ENCODE results near the gene DHH.

DNA sequence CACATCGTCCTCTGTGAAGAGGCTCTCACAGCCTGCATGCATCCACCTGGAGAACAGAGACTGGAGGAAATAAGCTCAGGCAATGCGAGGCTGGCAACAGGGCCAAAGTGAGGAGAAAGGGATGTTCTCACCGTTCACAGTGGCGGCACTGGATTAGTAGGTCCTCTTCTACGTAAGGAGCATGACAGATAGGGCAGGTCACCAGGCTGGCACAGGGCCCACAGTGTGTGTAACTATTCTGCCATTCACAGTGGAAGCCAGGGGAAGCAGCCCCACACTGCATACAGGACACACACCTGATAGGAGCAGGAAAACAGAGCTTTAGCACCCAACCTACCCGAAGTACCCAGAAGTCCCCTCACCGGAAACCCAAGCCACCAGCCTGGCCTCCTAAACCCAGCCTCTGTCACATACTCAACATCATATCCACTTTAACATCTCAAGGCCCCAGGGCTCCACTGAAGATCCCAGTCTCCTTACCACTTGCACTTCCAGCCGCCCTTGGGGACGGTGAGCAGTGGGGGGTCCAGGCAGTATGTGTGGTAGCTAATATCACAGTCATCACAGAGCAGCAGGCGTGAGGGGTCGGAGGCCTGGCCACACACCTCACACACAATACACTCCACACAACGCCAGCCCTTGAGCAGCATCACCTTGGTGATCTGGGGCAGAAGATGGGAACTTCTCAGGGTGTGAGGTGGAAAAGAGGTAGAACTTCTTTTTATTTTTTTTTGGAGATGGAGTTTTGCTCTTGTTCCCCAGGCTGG lies 48.3 kb downstream of the DHH start:
- TF ChIP-seq, protein P1, sequence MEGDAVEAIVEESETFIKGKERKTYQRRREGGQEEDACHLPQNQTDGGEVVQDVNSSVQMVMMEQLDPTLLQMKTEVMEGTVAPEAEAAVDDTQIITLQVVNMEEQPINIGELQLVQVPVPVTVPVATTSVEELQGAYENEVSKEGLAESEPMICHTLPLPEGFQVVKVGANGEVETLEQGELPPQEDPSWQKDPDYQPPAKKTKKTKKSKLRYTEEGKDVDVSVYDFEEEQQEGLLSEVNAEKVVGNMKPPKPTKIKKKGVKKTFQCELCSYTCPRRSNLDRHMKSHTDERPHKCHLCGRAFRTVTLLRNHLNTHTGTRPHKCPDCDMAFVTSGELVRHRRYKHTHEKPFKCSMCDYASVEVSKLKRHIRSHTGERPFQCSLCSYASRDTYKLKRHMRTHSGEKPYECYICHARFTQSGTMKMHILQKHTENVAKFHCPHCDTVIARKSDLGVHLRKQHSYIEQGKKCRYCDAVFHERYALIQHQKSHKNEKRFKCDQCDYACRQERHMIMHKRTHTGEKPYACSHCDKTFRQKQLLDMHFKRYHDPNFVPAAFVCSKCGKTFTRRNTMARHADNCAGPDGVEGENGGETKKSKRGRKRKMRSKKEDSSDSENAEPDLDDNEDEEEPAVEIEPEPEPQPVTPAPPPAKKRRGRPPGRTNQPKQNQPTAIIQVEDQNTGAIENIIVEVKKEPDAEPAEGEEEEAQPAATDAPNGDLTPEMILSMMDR (tag by site-specific recombination; IDR thresholded peaks at IDR 0.05), result no peak
- TF ChIP-seq ZNF24 (tag by site-specific recombination; IDR thresholded peaks at IDR 0.05), result no peak
- no peak for TF ChIP-seq ZNF354C (tag by site-specific recombination; IDR thresholded peaks at IDR 0.05; ENCODE audit: borderline replicate concordance, low read depth)
- no peak for TF ChIP-seq PRDM1 (tag by site-specific recombination; IDR thresholded peaks at IDR 0.05)
- TF ChIP-seq, protein P2, sequence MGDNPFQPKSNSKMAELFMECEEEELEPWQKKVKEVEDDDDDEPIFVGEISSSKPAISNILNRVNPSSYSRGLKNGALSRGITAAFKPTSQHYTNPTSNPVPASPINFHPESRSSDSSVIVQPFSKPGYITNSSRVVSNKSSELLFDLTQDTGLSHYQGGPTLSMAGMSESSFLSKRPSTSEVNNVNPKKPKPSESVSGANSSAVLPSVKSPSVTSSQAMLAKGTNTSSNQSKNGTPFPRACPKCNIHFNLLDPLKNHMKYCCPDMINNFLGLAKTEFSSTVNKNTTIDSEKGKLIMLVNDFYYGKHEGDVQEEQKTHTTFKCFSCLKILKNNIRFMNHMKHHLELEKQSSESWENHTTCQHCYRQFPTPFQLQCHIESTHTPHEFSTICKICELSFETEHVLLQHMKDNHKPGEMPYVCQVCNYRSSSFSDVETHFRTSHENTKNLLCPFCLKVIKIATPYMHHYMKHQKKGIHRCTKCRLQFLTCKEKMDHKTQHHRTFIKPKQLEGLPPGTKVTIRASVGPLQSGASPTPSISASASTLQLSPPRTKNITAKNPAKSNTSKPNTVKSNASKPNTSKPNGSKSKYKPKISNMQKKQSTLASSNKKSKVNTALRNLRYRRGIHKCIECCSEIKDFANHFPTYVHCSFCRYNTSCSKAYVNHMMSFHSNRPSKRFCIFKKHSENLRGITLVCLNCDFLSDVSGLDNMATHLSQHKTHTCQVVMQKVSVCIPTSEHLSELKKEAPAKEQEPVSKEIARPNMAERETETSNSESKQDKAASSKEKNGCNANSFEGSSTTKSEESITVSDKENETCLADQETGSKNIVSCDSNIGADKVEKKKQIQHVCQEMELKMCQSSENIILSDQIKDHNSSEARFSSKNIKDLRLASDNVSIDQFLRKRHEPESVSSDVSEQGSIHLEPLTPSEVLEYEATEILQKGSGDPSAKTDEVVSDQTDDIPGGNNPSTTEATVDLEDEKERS (tag by site-specific recombination; IDR thresholded peaks at IDR 0.05), result no peak
- TF ChIP-seq ZNF292 (tag by site-specific recombination; IDR thresholded peaks at IDR 0.05; ENCODE audit: borderline replicate concordance, low read depth), result no peak
- TF ChIP-seq, protein P3, sequence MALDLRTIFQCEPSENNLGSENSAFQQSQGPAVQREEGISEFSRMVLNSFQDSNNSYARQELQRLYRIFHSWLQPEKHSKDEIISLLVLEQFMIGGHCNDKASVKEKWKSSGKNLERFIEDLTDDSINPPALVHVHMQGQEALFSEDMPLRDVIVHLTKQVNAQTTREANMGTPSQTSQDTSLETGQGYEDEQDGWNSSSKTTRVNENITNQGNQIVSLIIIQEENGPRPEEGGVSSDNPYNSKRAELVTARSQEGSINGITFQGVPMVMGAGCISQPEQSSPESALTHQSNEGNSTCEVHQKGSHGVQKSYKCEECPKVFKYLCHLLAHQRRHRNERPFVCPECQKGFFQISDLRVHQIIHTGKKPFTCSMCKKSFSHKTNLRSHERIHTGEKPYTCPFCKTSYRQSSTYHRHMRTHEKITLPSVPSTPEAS (tag by site-specific recombination; IDR thresholded peaks at IDR 0.05), result no peak
- TF ChIP-seq ZNF335 (tag by site-specific recombination; conservative IDR thresholded peaks at IDR 0.05), result no peak
- no peak for TF ChIP-seq SCRT2 (tag by site-specific recombination; IDR thresholded peaks at IDR 0.05)
- no peak for TF ChIP-seq ZNF121 (tag by site-specific recombination; IDR thresholded peaks at IDR 0.05)
- no peak for TF ChIP-seq ZNF830 (tag by site-specific recombination; IDR thresholded peaks at IDR 0.05; ENCODE audit: low read depth)
- no peak for TF ChIP-seq ZNF530 (tag by site-specific recombination; IDR thresholded peaks at IDR 0.05; ENCODE audit: low read depth)
- TF ChIP-seq ZNF558 (tag by site-specific recombination; IDR thresholded peaks at IDR 0.05), result no peak
